Hematopoietic multipotent progenitor cell (in vitro differentiated cells): ENCODE results near the gene MCMBP. TPM values are rescaled to one million over a fixed set of nuclear protein-coding genes. Genes with fewer than 3 reads are reported as not detected.

Experiments
- DNase-seq, 3 donors: peaks; one replicate each; pipeline ENCODE4 v3.0.0-alpha.2; 2011 to 2015; ENCODE audit warnings: low read depth in 2 of 3, low spot score in 2 of 3
- total RNA-seq: library from RNA; depleted of rRNA; stranded (reverse); fragments of >200 nt; gene quantifications from one replicate; pipeline ENCODE4 v1.2.3, GENCODE V29; 2012

The MCMBP gene
- total RNA-seq, 1 donor, result 28.5 TPM

DNA sequence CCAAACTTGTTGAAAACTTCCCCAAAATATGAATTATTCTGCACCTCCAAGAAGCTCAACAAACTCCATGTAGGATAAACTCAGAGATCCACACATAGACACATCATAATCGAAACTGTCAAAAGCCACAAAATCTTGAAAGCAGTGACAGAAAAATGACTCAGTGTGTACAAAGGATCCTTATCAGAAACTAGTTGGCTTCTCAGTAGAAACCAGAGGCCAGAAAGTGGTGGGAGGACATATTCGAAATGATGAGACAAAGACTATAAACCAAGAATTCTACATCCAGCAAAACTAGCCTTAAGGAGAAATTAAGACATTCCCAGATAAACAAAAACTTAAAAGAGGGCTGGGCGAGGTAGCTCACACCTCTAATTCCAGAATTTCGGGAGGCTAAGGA is 38.5 kb downstream of the MCMBP start:
- no peak for DNase-seq

DNA sequence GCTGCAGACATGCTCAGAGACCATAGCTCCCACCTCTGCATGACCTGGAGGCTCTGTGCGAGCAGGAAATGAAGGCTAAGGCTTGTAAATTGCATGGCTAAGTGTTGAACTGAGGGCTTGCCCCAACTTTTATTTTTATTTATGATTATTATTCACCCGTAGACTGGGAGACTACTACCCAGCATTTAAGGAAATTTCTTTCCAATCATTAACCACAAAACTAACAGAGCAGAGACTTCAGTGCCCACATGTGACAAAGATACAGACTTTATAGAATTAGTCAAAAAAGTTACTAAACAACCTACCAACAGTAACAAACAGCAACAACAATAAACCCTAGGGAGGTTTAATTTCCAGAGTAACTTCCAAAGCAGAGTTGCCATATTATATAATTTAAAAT is 39.7 kb downstream of the MCMBP start:
- DNase-seq, result no peak

DNA sequence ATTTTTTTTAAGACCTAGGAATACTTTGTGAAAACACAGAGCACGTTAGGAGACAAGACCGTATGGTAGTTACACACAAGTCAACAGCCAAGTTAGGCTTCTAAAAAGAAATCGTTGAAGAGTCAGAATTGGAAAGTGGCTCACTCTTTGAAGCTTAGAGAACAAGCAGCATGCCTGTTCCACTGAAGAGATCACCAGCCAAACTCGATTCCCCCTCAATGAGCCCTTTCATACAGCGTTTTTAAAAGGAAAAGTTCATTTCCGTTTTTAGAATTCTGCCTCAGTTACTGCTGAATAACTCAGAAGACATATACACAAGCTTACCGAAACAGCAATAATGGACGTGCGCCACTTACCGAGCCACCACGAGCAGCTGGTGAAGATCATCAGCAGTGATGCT is 41.0 kb downstream of the MCMBP start:
- no peak for DNase-seq

DNA sequence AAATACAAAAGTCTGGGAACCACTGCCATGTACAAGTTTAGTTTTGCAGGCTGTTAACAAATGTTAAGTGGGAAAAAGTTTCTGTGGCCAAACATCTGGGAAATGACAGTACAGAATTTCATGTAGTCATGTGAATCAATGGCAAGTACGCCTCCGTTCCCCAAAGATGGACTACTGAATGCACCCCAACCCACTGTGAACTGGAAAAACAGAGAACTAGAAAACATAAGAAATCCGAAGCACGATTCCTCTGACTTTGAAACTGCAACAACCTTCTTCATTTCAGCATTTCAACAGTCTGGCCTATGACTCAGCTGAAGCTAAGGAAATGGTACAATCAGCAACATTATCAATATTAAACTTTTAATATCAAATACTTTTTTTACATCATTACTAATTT is 41.8 kb downstream of the MCMBP start:
- DNase-seq, result no peak

DNA sequence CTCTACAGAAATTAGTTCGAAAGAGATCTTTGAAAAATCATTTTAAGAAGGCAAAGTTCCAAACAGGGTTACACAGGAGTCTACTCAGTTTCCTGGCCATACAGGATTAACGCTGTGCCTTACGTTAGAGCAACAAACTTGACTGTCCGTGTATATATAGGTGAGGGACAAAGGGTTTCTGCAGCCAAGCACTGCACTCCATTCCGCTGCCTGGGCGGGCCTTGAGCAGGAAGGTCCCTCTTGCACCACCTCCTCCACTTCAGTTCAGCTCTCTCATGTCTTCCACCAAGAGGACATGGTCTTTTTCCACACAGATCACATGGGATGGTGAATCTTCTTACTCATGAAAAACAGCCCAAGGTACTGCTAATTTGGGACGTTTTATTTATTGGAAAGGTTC is 43.2 kb downstream of the MCMBP start:
- DNase-seq, result no peak

DNA sequence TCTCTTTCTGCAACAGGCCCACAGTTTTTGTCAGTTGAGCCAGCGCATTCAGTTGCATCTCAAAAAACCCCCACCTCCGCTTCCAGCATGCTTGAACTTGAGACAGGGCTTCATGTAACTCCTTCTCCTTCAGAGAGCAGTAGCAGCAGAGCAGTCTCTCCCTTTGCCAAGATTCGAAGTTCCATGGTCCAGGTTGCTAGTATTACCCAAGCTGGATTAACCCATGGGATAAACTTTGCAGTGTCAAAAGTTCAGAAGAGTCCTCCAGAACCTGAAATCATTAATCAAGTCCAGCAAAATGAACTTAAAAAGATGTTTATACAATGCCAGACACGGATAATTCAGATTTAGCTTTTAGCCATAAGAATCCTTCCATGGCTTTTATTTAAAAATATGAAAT is 45.2 kb downstream of the MCMBP start:
- DNase-seq, result no peak

DNA sequence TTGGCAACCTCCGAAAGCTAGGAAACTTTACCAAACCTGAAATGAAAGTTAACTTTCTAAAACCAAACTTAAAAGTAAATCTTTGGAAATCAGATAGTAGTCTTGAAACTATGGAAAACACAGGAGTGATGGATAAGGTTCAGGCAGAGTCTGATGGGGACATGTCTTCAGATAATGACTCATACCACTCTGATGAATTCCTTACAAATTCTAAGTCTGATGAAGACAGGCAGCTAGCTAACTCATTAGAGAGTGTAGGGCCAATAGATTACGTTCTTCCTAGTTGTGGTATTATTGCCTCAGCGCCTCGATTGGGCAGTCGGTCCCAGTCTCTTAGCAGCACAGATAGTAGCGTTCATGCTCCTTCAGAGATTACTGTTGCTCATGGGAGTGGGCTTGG is 45.9 kb downstream of the MCMBP start:
- DNase-seq, result no peak

DNA sequence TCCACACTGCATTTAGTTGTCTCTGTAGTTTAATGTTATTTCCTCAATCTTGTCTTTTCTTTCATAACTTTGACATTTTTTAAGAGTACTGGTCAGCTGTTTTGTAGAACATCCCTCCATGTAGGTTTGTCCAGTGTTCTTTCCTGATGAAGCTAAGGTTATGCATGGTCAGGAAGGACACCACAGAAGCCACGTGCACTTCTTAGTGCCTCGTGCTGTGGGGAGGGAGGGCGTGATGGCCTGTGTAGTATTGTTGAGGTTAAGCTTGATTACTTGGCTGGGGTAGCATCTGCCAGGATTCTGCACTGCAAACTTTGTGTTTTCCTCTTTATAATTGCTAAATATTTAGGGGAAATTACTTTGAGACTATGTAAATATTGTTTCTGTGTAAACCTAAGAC is 48.3 kb downstream of the MCMBP start:
- DNase-seq, result no peak

DNA sequence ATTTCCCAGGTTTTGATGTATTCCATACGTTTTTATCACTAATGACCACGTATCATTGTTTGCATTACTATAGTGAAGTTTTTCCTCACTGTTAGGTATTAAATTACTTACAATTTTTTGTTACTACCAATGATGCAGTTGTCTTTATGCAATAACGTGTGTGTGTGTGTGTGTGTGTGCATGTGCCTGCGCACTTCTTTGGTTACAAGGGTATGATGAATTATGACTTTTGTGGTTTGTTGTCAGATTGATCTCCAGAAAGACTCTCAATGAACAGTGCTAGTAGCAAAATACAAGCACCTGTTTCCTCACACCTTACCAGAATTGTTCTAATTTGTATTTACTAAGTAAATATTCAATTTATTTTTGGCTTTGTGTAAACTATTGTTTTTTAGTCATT is 51.5 kb downstream of the MCMBP start:
- peak in 2 of 3 donors; percentile 36 to 78 for DNase-seq

DNA sequence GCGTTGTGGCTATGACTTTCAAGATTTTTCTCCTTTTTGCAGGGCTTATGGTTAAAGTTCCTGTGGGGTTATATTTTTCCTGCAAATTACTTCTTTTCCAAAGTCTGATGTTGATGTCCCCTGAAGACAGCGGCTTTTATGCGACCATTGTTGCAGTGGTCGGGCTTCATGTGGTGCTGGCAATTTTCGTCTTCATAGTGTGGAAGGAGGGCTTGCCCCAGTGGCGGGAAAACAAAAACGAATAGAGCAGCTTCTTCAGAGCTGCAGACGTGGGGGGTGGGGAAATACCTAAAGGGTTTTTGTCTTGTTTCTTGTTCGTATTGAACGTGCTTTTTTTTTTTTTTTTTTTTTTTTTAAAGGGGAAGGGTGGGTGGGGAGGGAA is 53.8 kb downstream of the MCMBP start:
- DNase-seq, result peak in 1 of 3 donors; percentile 15

DNA sequence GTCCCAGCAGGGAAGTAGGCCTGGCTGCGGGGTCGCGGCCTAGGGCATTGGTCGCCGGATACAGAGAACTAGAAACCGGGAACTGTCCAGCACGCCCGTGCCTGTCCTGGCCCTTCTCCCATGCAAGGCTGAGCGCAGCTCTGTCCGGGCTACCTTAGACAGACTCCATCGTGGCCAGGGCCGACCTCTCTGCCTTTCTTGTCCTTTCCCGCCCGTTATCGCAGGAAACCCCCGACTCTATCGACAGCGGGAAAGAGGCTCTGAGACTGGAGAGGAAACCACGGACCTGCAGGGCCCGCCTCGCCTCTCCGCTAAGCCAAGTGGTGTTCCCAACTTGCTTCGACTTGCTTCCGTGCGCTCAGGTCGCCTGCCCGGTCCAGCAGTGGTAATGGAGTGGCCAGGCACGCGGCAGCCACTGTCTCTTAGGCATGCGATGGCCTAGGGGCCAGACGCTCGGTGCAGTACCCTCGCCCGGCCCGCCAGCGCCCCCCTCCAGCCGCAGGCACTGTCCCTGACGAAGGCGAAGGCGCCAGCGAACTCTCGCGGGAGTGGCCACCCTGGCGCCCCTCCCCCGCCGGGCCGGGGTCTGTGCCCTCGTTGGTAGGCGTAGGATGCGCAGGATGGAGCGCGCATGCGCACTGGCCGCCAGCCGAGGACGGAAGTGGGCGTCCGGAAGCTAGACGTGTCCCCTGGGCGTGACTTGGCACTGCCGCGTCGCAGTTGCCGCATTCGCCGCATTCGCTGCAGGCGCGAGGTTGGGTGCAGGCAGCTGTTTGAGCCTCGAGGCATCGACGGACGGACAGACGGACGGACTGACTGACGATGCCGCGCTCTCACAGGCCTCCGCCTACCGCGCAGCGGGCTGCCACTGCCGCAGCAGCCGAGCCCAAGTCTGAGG is 54.4 kb downstream of the MCMBP start:
- peak in 2 of 3 donors; percentile 50 to 59 for DNase-seq

DNA sequence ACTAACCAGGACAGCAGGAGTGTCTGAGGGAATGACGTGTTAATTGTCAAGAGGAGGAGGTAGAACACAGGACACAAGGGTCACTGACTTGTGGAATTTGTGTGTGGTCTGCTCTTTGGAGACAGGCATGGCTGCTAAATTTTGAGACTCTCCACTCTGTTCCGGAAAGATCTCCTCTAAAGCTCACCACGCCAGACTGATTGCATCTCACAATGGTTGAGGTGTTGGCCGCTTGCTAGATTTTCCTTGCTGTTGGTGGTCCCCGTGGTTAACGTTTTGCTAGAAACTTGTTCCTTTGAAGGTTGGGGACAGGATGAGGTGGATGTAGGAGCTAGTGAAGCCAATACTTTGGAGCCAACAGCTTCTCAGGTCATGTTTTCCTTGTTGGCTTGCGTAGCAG is 57.0 kb downstream of the MCMBP start:
- DNase-seq, result no peak

DNA sequence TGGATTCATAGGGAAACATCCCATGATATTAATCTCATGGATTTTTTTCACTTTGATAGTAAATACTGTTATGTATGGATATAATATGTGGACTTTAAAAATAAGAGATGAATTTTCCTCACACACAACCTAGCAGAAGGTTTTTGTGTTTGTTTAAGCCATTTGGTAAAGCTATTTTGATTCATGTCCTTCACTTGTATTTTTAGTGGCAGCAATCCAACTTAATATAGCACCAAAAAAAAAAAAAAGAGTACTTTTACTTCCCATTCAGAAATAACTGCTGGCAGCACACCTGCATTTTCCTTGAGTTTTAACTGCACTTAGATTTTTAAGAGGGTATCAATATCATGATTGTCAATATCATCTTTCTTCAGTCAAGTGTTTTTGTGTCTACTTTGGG is 60.0 kb downstream of the MCMBP start:
- DNase-seq, result no peak

DNA sequence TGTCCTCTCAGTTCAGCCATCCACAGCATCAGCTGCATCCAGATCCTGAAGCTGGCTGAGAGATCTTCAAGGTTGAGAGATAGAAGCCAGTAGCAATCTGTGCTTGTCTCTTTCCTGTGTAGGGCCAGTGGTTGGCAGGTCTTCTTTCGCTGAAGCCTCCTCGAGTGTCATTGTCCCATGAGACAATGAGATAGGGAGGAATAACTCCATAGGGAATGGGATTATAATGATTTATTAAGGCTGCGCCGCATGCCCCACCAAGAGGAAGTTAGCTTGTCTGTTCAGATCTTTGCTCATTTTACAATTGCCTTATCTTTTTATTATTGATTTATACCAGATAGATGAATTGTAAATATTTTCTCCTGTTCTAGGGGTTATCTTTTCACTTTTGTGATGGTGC is 61.5 kb downstream of the MCMBP start:
- DNase-seq, result no peak

DNA sequence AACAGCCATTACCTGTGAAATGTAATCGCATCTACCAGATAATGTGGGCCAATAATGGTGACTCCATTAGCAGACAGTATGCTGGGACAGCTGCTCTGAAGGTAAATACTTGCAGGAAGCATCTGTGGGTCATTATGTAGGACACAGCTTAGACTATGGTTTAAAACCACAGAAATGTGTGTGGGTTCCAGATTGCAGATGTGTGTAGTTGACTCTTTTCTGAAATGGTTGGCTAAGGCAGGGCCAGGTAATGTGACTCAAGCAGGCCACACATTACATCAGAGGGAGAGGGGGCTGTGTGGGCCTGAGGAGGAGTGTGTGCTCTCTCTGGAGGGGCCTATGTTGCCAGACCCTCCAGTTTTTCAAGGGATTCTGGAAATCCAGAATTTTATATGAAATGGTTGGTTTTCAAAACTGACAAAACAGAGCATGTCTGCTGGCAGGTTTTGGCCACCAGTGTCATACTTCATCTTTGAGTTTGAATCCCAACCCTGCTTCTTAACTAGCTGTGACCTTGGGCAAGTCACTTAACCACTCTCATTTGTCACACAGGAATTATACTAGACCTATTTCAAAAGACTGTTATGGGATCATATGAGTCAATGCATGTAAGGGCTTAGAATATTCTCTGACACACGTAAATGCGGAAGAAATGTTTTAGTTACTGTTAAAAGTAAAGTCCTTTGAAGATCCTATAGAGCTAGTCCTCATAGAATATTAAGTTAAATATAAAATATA is 64.5 kb downstream of the MCMBP start:
- DNase-seq, result peak in 2 of 3 donors; percentile 76 to 92

DNA sequence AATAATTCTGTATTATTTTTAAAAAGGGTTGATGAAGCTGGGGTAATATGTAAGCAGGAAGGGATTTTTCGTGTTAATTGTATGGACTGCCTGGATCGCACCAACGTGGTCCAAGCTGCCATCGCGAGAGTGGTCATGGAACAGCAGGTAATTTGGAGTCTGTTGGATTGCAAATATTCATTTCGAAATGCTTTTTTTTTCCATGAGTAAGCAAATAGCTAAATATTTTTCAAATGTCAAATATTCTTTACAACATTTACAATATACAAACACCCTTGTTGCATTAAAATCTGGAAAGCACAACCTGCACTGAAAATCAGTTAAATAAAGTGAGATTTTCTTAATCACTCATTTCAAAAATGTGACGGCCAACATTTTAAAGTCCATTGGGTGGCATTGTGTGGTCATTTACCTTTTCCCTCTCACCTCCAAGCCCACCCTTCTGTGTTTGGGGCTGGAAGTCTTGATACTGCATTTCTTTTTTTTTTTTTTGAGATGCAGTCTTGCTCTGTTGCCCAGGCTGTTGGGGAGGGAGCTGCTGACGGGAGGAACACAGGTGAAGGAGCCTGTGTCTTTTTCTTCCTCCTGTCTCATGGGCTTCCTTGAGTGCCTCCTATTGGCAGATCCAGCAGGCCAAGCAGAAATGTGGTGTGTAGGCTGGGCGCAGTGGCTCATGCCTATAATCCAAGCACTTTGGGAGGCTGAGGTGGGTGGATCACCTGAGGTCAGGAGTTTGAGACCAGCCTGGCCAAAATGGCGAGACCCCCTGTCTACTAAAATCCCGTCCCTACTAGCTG is 66.1 kb downstream of the MCMBP start:
- no peak for DNase-seq

DNA sequence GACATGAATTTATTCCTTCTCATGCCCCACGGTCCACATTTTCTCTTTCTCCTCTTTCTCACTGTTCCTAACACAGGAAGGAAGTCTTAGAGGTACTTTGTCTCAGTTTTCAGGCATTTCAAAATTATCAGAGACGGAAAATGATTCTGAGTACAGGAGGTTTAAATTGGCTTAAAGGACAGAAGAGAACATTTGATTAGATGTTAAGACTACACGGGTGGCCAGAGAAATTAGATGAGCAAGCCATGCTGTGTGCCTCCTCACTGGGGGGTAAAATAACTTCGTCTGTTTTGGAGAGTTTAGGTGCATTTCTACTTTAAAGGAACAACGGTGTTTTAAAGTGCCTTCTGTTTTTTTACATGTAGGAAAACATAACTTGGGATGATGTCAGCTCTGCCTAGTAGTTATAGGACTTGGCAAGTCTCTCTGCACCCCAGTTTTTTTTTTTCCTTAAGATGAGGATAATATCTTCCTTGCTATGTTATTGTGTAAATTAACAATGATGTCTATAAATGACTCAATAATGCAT is 66.9 kb downstream of the MCMBP start:
- DNase-seq, result no peak

DNA sequence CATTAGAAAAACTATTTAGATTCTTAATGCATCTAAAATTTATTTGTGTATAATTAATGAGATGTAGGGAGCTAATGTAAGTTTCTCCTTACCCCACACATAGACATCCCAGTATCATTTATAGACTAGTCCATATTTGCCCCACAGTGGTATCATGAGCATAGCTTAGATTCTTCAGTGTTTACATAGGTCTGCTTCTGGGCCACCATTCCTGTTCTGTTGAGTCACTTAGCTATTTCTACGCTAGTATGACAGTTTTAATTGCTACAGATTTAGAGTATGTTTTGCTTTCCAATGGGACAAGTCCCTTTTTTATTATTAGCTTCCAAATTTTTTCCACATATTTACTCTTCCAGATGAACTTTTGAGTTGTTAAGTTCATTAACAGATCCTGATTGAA is 69.4 kb downstream of the MCMBP start:
- no peak for DNase-seq

DNA sequence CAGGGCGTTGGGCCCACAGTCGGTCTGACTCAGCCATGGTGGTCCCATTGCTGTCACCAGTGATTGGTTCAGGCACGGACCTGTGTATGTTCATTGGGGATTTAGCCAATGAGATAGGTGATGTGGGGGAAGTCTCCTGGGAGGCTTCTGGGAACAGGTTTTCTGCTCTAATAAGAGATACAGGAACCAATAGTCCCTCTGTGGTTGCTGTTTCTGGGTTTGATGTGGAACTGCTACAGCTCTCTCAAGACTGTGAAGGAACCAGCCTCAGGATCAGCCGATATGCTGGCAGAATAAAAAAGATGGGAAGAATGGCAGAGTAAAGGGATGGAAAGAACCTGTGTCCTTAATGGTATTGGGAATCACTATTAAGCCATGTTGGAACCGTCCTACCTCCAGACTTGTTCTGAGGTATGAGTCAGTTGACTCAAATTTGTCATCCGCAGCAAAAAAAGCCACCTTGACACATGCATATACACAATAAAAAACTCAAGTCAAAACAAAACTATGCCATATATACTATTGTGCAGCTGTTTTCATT is 70.6 kb downstream of the MCMBP start:
- no peak for DNase-seq

DNA sequence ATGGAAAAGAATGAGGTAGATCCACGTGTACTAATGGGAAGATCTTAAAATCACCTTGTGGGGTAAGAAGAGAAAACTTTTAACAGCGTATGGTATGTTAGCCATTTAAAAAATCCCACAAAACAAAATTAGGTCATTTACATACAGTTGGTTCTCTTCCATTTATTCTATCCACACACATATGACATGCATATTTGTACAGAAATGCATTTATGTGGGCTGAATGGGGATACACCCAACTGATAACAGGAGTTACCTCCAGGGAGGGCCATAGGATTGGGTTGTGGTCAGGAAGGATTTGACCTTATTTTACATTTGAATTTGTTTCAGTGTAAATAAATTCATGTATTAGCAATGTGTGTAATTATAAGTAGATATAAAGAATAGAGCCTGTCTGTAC is 71.5 kb downstream of the MCMBP start:
- DNase-seq, result no peak

DNA sequence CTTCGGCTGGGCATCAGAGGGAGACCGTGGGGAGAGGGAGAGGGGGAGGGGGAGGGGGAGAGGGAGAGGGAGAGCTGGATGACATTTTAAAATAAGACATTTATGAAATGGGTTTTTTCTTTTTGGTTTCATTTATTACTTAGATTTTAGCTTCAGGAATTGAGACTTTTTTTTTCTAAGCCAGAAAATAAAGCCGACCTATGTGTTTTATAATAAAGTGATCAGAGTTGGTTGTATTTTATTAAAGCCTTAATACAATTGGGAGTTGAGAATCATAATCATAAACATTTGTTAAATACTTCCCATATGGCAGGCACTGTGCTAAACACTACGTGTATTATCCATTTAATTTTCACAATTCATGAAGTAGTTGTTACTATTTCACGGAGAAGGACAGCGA is 76.6 kb downstream of the MCMBP start:
- no peak for DNase-seq
